HEK293T (cell line): Measurements from ENCODE around the gene UCP3.

Source experiments
- CTCF ChIA-PET: fragments of 350-600 bp; formaldehyde crosslinking; extraction: SDS; loops from one replicate; lab custom pipeline; 2021; ENCODE audit warnings: antibody characterized with exemption, inconsistent platforms; lab: Yijun Ruan, JAX
- POLR2A ChIA-PET: fragments of 350-600 bp; formaldehyde crosslinking; extraction: SDS; loops from one replicate; lab custom pipeline; 2020; ENCODE audit warnings: antibody characterized with exemption, inconsistent platforms; lab: Yijun Ruan, JAX
- DNase-seq: peaks from one replicate; pipeline ENCODE4 v3.0.0; 2012; ENCODE audit warnings: mixed read lengths; ENCODE audit errors: extremely low spot score
- ARNT ChIP-seq: fragments of 450-650 bp; IDR thresholded peaks from 2 replicates; pipeline ENCODE4 v1.6.1; 2017; ENCODE audit warnings: mild to moderate bottlenecking
- BHLHE40 ChIP-seq: fragments of 450-650 bp; IDR thresholded peaks from 2 replicates; pipeline ENCODE4 v1.6.1; 2016; ENCODE audit warnings: mild to moderate bottlenecking, moderate library complexity, borderline replicate concordance
- ELF4 ChIP-seq: fragments of 450-650 bp; IDR thresholded peaks from 2 replicates; pipeline ENCODE4 v1.6.1; 2017; ENCODE audit warnings: antibody characterized with exemption
- FOXA1 ChIP-seq: fragments of 450-650 bp; IDR thresholded peaks from 2 replicates; pipeline ENCODE4 v1.6.1; 2016; ENCODE audit warnings: mild to moderate bottlenecking
- FOXK2 ChIP-seq: fragments of 450-650 bp; IDR thresholded peaks from 2 replicates; pipeline ENCODE4 v1.6.1; 2016; ENCODE audit warnings: mild to moderate bottlenecking
- FOXM1 ChIP-seq: fragments of 450-650 bp; IDR thresholded peaks from 2 replicates; pipeline ENCODE4 v1.6.1; 2017; ENCODE audit warnings: mild to moderate bottlenecking, borderline replicate concordance
- HDGF ChIP-seq: fragments of 450-650 bp; IDR thresholded peaks from 2 replicates; pipeline ENCODE4 v1.6.1; 2017; ENCODE audit warnings: antibody characterized with exemption, borderline replicate concordance
- L3MBTL2 ChIP-seq: fragments of 450-650 bp; conservative IDR thresholded peaks from 2 replicates; pipeline ENCODE4 v1.6.1; 2016; ENCODE audit warnings: mild to moderate bottlenecking
- NFRKB ChIP-seq: fragments of 450-650 bp; IDR thresholded peaks from 2 replicates; pipeline ENCODE4 v1.6.1; 2016; ENCODE audit warnings: mild to moderate bottlenecking, moderate library complexity
- PKNOX1 ChIP-seq: fragments of 450-650 bp; IDR thresholded peaks from 2 replicates; pipeline ENCODE4 v1.6.1; 2016
- SP1 ChIP-seq: fragments of 450-650 bp; IDR thresholded peaks from 2 replicates; pipeline ENCODE4 v1.6.1; 2017
- SUZ12 ChIP-seq: fragments of 450-650 bp; IDR thresholded peaks from 2 replicates; pipeline ENCODE4 v1.6.1; 2016; ENCODE audit warnings: mild to moderate bottlenecking
- TARDBP ChIP-seq: fragments of 450-650 bp; IDR thresholded peaks from 2 replicates; pipeline ENCODE4 v1.6.1; 2016
- ZNF384 ChIP-seq: fragments of 450-650 bp; IDR thresholded peaks from 2 replicates; pipeline ENCODE4 v1.6.1; 2016

Gene UCP3

GRCh38 chr11:74007691-74008372 is 1.1 kb downstream of the UCP3 start:
- TF ChIP-seq NFRKB: no peak
- no peak for TF ChIP-seq BHLHE40
- TF ChIP-seq ELF4: no peak
- no peak for TF ChIP-seq ZNF384
- TF ChIP-seq ARNT: no peak
- no peak for TF ChIP-seq PKNOX1
- TF ChIP-seq FOXA1: no peak
- DNase-seq: no peak
- ChIA-PET POLR2A (interaction anchor here (1.0 kb wide), 1 partner anchor 10 kb away, joined by 3 read pairs; no protein-coding TSS in a partner anchor), CTCF (interaction anchor here (0.6 kb wide), 1 partner anchor 382 kb away, joined by 3 read pairs; no protein-coding TSS in a partner anchor)

- ChIA-PET CTCF (interaction anchor here (0.6 kb wide), 1 partner anchor 381 kb away, joined by 3 read pairs; no protein-coding TSS in a partner anchor), POLR2A (no interaction called here)
- DNase-seq: no peak
- no peak for TF ChIP-seq ZNF384
- TF ChIP-seq SUZ12: no peak
- no peak for TF ChIP-seq ARNT
- no peak for TF ChIP-seq HDGF
- no peak for TF ChIP-seq L3MBTL2
- TF ChIP-seq ELF4: no peak
- no peak for TF ChIP-seq FOXK2
- no peak for TF ChIP-seq FOXM1
Observed at GRCh38 chr11:74006743-74007304, 2.1 kb downstream of the UCP3 start.

- TF ChIP-seq PKNOX1 (no peak), TARDBP (no peak), SP1 (no peak), HDGF (no peak), ELF4 (no peak), BHLHE40 (no peak), ZNF384 (no peak), NFRKB (no peak)
- CTCF ChIA-PET: no interaction called here
- POLR2A ChIA-PET: no interaction called here
- no peak for DNase-seq
Observed at GRCh38 chr11:74005721-74006517, 3.0 kb downstream of the UCP3 start.

GRCh38 chr11:74004759-74005615 is 3.9 kb downstream of the UCP3 start:
- TF ChIP-seq SP1 (no peak), FOXA1 (no peak), BHLHE40 (no peak), ZNF384 (no peak), FOXM1 (no peak), FOXK2 (no peak), SUZ12 (no peak), ELF4 (no peak), NFRKB (no peak), PKNOX1 (no peak)
- no peak for DNase-seq
- CTCF ChIA-PET: no interaction called here
- POLR2A ChIA-PET: interaction anchor here (0.9 to 1.0 kb wide), 2 partner anchors 22 to 488 kb away, joined by 3 read pairs; partner anchors contain the start of gene UCP2

- ChIA-PET POLR2A (interaction anchor here (0.9 kb wide), 1 partner anchor 22 kb away, joined by 3 read pairs; the partner anchor contains the start of gene UCP2), CTCF (no interaction called here)
- no peak for DNase-seq
- TF ChIP-seq BHLHE40 (no peak), ELF4 (no peak), FOXA1 (no peak), SUZ12 (no peak), FOXM1 (no peak), FOXK2 (no peak), HDGF (no peak)
Observed at GRCh38 chr11:74004046-74004695, 4.7 kb downstream of the UCP3 start.
